Right atrium auricular region (tissue), 2 donors: ENCODE measurements around the gene TMPRSS11B. TPM values are rescaled to one million over a fixed set of nuclear protein-coding genes. Genes with fewer than 3 reads are reported as not detected.
"Not testable (repeated sequence)": the region's sequence is repeated elsewhere in the genome, so short reads cannot be mapped to it uniquely, and the experiment has no call there.

ENCODE experiments used
- DNase-seq: peaks from one replicate; pipeline ENCODE4 v3.0.0-alpha.2; 2019; ENCODE audit warnings: low spot score
- H3K27ac ChIP-seq, 2 donors: fragments of 200-600 bp; sonication (generic); 1 replicate in 1 of 2; 2 replicates in 1 of 2; pipeline ENCODE4 v1.5.1; 2016 to 2019
- H3K27me3 ChIP-seq, 2 donors: fragments of 200-600 bp; sonication (generic); one replicate each; pipeline versions ENCODE4 v1.5.1 to v1.6.0; 2017 to 2019
- H3K36me3 ChIP-seq: fragments of 200-600 bp; sonication (generic); one replicate; pipeline ENCODE4 v1.5.1; 2016
- H3K4me1 ChIP-seq, 2 donors: fragments of 200-600 bp; sonication (generic); one replicate each; pipeline versions ENCODE4 v1.5.1 to v1.6.0; 2017 to 2019
- H3K4me3 ChIP-seq, 2 donors: fragments of 200-600 bp; sonication (generic); 1 replicate in 1 of 2; 2 replicates in 1 of 2; pipeline ENCODE4 v1.5.1; 2017 to 2019; ENCODE audit warnings: mild to moderate bottlenecking in 1 of 2, moderate library complexity in 1 of 2
- H3K9me3 ChIP-seq, 2 donors: fragments of 200-600 bp; sonication (generic); one replicate each; pipeline ENCODE4 v1.5.1; 2019
- total RNA-seq, 2 donors: library from RNA; depleted of rRNA; stranded (reverse); fragments of >200 nt; gene quantifications; one replicate each; pipeline ENCODE4 v1.1.0, GENCODE V29; 2016
- TF ChIP-seq, protein P1 (sequence below), 2 donors: fragments of 200-600 bp; sonication (generic); IDR thresholded peaks; one replicate each; pipeline ENCODE4 v1.5.1; 2019; ENCODE audit warnings: antibody characterized with exemption in 2 of 2

The TMPRSS11B gene
- total RNA-seq, 2 donors from 2014 or later: not detected

DNA sequence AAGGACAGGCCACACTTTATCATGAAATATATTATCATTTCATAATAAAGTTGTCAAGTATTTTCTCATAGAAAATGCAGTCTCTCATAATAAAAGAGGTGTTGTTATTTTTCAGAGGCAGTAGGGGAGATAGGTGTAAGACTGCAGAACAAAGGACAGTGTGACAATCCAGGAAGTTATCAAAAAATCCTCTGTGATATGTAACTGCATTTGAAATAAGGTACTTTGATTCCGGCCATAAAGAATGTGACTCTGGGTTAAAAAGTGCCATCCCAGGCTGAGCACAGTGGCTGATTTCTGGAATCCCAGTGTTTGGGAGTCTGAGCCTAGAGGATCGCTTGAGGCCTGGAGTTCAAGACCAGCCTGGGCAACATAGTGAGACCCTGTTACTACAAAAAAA, 37.6 kb upstream of the TMPRSS11B start:
- H3K4me3 ChIP-seq: no peak overlapping the region
- H3K9me3 ChIP-seq: no peaks in the 10 kb centered on the region
- no peak overlapping the region for H3K27ac ChIP-seq
- no peaks in the 10 kb centered on the region for H3K36me3 ChIP-seq
- DNase-seq: no peak
- TF ChIP-seq, protein P1, sequence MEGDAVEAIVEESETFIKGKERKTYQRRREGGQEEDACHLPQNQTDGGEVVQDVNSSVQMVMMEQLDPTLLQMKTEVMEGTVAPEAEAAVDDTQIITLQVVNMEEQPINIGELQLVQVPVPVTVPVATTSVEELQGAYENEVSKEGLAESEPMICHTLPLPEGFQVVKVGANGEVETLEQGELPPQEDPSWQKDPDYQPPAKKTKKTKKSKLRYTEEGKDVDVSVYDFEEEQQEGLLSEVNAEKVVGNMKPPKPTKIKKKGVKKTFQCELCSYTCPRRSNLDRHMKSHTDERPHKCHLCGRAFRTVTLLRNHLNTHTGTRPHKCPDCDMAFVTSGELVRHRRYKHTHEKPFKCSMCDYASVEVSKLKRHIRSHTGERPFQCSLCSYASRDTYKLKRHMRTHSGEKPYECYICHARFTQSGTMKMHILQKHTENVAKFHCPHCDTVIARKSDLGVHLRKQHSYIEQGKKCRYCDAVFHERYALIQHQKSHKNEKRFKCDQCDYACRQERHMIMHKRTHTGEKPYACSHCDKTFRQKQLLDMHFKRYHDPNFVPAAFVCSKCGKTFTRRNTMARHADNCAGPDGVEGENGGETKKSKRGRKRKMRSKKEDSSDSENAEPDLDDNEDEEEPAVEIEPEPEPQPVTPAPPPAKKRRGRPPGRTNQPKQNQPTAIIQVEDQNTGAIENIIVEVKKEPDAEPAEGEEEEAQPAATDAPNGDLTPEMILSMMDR (IDR thresholded peaks at IDR 0.05): no peak
- H3K27me3 ChIP-seq: no peaks in the 10 kb centered on the region
- H3K4me1 ChIP-seq: no peaks in the 10 kb centered on the region

DNA sequence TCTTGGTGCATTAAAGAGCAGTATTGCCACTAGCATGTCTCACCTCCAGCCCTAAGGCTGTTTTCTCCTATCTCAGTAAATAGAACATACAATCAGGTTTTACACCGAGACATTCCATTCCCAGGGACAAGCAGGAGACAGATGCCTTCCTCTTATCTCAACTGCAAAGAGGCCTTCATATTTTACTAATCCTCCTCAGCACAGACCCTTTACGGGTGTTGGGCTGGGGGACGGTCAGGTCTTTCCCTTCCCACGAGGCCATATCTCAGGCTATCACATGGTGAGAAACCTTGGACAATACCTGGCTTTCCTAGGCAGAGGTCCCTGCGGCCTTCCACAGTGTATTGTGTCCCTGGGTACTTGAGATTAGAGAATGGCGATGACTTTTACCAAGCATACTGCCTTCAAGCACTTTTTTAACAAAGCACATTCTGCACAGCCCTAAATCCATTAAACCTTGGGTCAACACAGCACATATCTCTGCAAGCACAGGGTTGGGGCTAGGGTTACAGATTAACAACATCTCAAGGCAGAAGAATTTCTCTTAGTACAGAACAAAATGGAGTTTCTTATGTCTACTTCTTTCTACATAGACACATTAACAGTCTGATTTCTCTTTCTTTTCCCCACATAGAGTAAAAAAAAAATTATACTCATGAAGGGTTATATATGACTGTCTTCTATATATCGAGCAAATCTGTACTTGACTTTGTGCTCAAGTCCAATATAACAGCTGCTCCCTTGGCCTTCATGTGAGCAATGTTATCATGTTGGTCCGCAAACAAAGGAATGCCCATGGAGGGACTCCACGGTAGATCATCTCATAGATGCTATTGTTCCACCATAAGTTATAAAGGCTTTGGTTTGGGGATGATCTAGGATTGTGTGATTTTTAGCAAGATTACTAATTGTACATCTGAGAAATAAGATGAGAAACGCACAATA, 36.6 kb upstream of the TMPRSS11B start:
- not testable (repeated sequence) for H3K36me3 ChIP-seq, H3K27me3 ChIP-seq, H3K4me3 ChIP-seq, H3K27ac ChIP-seq, DNase-seq, H3K4me1 ChIP-seq, H3K9me3 ChIP-seq

DNA sequence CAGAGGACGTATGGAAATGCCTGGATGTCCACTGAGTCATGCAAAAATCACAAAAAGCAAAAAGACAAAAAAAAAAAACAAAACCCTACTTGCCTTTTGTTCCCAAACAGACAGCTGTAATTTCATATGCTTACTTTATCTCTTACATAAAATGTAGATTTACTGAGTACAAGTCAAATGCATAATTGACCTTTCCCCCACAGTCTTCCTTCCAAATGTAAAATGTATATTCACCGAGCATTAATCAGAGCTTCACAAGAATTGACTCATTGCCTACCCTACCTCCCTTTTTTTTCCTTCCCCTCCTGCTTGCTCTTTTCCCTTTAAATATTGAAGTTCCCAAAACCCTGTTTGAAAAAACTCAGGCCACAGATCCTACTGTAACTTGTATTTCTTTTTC, 32.5 kb upstream of the TMPRSS11B start:
- TF ChIP-seq, protein P1 (IDR thresholded peaks at IDR 0.05): no peak

DNA sequence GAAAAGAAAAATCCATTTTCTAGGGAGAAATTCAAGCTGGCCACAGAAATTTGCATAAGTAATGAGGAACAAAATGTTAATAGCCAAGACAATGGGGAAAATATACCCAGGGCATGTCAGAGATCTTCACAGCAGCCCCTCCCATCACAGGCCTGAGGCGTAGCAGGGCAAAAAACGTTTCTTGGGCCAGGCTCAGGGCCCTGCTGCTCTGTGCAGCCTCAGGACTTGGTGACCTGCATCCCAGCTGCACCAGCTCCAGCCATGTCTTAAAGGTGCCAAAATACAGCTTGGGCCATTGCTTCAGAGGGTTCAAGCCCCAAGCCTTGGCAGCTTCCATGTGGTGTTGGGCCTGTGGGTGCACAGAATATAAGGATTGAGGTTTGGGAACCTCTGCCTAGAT, 32.1 kb upstream of the TMPRSS11B start:
- Histone ChIP-seq H3K4me3 (no peak overlapping the region), H3K9me3 (no peaks in the 10 kb centered on the region), H3K27ac (no peak overlapping the region), H3K27me3 (no peaks in the 10 kb centered on the region), H3K4me1 (no peaks in the 10 kb centered on the region), H3K36me3 (no peaks in the 10 kb centered on the region)
- TF ChIP-seq, protein P1 (IDR thresholded peaks at IDR 0.05): no peak
- no peak for DNase-seq

More for the DNA sequence above, 32.5 kb upstream of the TMPRSS11B start:
- DNase-seq: no peak
- H3K4me3 ChIP-seq: no peak overlapping the region
- no peaks in the 10 kb centered on the region for H3K27me3 ChIP-seq
- no peaks in the 10 kb centered on the region for H3K36me3 ChIP-seq
- H3K27ac ChIP-seq: no peak overlapping the region
- H3K9me3 ChIP-seq: no peaks in the 10 kb centered on the region
- no peaks in the 10 kb centered on the region for H3K4me1 ChIP-seq

DNA sequence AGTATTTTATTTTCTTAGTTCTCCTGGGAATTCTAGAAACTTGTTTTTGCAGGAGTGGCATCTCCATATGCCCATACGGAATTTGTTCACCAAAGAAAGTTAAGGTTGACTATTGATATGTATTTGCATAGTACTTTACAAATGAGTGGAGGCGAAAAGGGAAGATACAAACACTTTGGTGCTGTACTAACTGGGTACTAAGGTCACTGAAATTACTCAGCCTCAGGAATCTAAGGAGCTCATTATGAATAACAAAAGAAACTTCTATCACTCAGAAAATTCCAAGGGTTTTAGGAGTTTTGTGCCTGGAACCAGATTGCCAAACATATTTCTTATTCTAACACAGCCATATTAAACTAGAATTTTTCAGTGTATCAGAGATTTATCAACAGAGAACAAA, 27.4 kb upstream of the TMPRSS11B start:
- TF ChIP-seq, protein P1 (IDR thresholded peaks at IDR 0.05): no peak
- no peak for DNase-seq

DNA sequence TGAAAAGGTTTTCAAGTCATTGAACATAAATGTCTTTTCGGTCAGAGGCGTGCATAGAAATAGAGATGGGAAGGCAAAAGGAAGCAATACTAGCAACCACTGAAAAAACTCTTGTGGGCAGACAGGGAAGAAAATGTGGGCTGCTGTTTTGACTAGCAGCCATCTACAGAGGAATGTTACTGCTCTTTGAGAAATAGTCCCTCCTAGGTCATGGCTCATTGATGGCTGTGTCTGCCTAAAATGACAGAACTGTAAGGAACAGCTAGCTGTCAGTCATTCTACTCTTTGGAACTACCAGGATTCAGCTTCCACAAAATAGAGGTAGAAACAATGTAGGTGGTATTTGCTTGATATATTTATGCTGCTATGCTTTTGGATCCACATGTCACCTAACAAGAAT, 26.9 kb upstream of the TMPRSS11B start:
- TF ChIP-seq, protein P1 (IDR thresholded peaks at IDR 0.05): no peak
- H3K4me3 ChIP-seq: no peak overlapping the region
- DNase-seq: no peak

More for the DNA sequence above, 27.4 kb upstream of the TMPRSS11B start:
- Histone ChIP-seq H3K27ac (no peak overlapping the region), H3K27me3 (no peaks in the 10 kb centered on the region), H3K36me3 (no peaks in the 10 kb centered on the region), H3K4me3 (no peak overlapping the region), H3K4me1 (no peaks in the 10 kb centered on the region), H3K9me3 (no peaks in the 10 kb centered on the region)

More for the DNA sequence above, 26.9 kb upstream of the TMPRSS11B start:
- no peak overlapping the region for H3K27ac ChIP-seq
- H3K27me3 ChIP-seq: no peaks in the 10 kb centered on the region
- H3K4me1 ChIP-seq: no peaks in the 10 kb centered on the region
- H3K36me3 ChIP-seq: no peaks in the 10 kb centered on the region
- no peaks in the 10 kb centered on the region for H3K9me3 ChIP-seq
